ENCODE measurements around the gene CEP135.
"Not testable (repeated sequence)": the region's sequence is repeated elsewhere in the genome, so short reads cannot be mapped to it uniquely, and the experiment has no call there.

The CEP135 gene

GRCh38 chr4:55948726-55949481 lies at the start of gene CEP135:
Gene CEP135, plus strand, starts transcription at chr4:55948945. Its CDS starts 3,186 bp downstream, at chr4:55952131.
- DNase-seq = peak; percentile 89 to 95

GRCh38 chr4:55902677-55903076 lies 46.1 kb upstream of the CEP135 start:
- no peak for DNase-seq

GRCh38 chr4:55903577-55903976 lies 45.2 kb upstream of the CEP135 start:
- no peak for DNase-seq

GRCh38 chr4:55904576-55904975 lies 44.2 kb upstream of the CEP135 start:
- no peak for DNase-seq

GRCh38 chr4:55906323-55906722 lies 42.4 kb upstream of the CEP135 start:
- no peak for DNase-seq

- no peak for DNase-seq
Measured at GRCh38 chr4:55906989-55907388, 41.8 kb upstream of the CEP135 start.

GRCh38 chr4:55907469-55907868 lies 41.3 kb upstream of the CEP135 start:
- DNase-seq = no peak

GRCh38 chr4:55910140-55910539 lies 38.6 kb upstream of the CEP135 start:
- no peak for DNase-seq

GRCh38 chr4:55912249-55912648 lies 36.5 kb upstream of the CEP135 start:
- no peak for DNase-seq

- no peak for DNase-seq
Measured at GRCh38 chr4:55920571-55920970, 28.2 kb upstream of the CEP135 start.

GRCh38 chr4:55921093-55921492 lies 27.7 kb upstream of the CEP135 start:
- no peak for DNase-seq

GRCh38 chr4:55925241-55925640 lies 23.5 kb upstream of the CEP135 start:
- no peak for DNase-seq

GRCh38 chr4:55926610-55927009 lies 22.1 kb upstream of the CEP135 start:
- no peak for DNase-seq

GRCh38 chr4:55927803-55928437 lies 20.8 kb upstream of the CEP135 start:
- DNase-seq = no peak

- DNase-seq = no peak
Measured at GRCh38 chr4:55928846-55929245, 19.9 kb upstream of the CEP135 start.

- no peak for DNase-seq
Measured at GRCh38 chr4:55931043-55931442, 17.7 kb upstream of the CEP135 start.

- no peak for DNase-seq
Measured at GRCh38 chr4:55931833-55932232, 16.9 kb upstream of the CEP135 start.

- no peak for DNase-seq
Measured at GRCh38 chr4:55932511-55932910, 16.2 kb upstream of the CEP135 start.

- DNase-seq = no peak
Measured at GRCh38 chr4:55933611-55934010, 15.1 kb upstream of the CEP135 start.

- DNase-seq = not testable (repeated sequence)
Measured at GRCh38 chr4:55935907-55936306, 12.8 kb upstream of the CEP135 start.

- no peak for DNase-seq
Measured at GRCh38 chr4:55938481-55938880, 10.3 kb upstream of the CEP135 start.

- DNase-seq = no peak
Measured at GRCh38 chr4:55939421-55939820, 9.3 kb upstream of the CEP135 start.

- no peak for DNase-seq
Measured at GRCh38 chr4:55941881-55942396, 6.8 kb upstream of the CEP135 start.

GRCh38 chr4:55947254-55947882 lies 1.4 kb upstream of the CEP135 start:
- no peak for DNase-seq
